Coronary artery (tissue), 2 donors: Measurements from ENCODE around the gene OGG1.

Experiments
- DNase-seq: peaks from one replicate; pipeline ENCODE4 v3.0.0-alpha.2; 2017; ENCODE audit warnings: low spot score
- H3K27ac ChIP-seq, 2 donors: fragments of 200-600 bp; sonication (generic); one replicate each; pipeline ENCODE4 v1.5.1; 2016 to 2019
- H3K4me3 ChIP-seq: fragments of 200-600 bp; sonication (generic); 2 replicates; pipeline ENCODE4 v1.5.1; 2016; ENCODE audit warnings: mild to moderate bottlenecking, moderate library complexity
- TF ChIP-seq, protein P1 (sequence below): fragments of 200-600 bp; sonication (generic); IDR thresholded peaks from one replicate; pipeline ENCODE4 v1.5.1; 2019; ENCODE audit warnings: antibody characterized with exemption

OGG1 gene

DNA sequence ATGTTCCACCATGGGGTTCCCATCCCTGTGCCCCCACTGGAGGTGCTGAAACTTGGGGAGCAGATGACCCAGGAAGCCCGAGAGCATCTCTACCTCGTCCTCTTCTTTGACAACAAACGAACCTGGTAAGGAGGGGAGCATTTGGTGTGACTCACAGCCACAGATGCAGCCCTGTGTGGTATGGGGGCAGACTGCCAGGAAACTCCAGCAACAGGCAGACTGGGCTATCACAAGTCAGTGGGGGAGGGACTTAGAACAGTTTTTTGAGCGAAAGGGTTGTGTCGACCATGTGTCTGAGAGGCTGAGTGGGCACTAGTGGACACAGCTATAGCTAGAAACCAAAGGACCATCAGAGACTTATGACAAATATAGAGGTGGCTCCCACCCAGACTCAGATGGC lies 3.4 kb upstream of the OGG1 start:
- H3K27ac ChIP-seq: no peak overlapping the region
- DNase-seq: no peak
- TF ChIP-seq, protein P1, sequence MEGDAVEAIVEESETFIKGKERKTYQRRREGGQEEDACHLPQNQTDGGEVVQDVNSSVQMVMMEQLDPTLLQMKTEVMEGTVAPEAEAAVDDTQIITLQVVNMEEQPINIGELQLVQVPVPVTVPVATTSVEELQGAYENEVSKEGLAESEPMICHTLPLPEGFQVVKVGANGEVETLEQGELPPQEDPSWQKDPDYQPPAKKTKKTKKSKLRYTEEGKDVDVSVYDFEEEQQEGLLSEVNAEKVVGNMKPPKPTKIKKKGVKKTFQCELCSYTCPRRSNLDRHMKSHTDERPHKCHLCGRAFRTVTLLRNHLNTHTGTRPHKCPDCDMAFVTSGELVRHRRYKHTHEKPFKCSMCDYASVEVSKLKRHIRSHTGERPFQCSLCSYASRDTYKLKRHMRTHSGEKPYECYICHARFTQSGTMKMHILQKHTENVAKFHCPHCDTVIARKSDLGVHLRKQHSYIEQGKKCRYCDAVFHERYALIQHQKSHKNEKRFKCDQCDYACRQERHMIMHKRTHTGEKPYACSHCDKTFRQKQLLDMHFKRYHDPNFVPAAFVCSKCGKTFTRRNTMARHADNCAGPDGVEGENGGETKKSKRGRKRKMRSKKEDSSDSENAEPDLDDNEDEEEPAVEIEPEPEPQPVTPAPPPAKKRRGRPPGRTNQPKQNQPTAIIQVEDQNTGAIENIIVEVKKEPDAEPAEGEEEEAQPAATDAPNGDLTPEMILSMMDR: no peak

DNA sequence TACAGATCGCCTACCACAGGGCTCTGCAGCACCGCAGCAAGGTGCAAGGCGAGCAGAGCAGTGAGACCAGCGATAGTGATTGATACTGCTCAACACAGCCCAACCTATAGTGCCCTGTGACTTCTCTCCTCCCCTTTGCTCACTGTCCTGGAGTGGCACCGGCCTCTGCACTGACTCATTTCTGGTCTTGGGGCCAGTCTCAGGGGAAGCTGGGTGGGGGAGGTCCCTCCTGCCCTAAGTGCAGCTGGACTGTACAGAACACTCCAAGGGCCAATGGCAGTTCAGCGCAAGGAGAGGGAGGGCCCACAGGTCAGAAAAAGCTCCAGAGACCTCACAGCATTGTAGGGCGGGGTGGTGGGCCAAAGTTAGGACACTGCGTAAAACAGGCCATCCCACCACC lies 2.5 kb upstream of the OGG1 start:
- DNase-seq: no peak
- Histone ChIP-seq H3K4me3 (no peak overlapping the region), H3K27ac (no peak overlapping the region)
- TF ChIP-seq, protein P1: no peak

More for the DNA sequence above, 3.4 kb upstream of the OGG1 start:
- H3K4me3 ChIP-seq: no peak overlapping the region

- TF ChIP-seq, protein P1: no peak
- no peak overlapping the region for H3K27ac ChIP-seq
- no peak overlapping the region for H3K4me3 ChIP-seq
- no peak for DNase-seq
Measured at GRCh38 chr3:9748031-9748430, 1.7 kb upstream of the OGG1 start.

DNA sequence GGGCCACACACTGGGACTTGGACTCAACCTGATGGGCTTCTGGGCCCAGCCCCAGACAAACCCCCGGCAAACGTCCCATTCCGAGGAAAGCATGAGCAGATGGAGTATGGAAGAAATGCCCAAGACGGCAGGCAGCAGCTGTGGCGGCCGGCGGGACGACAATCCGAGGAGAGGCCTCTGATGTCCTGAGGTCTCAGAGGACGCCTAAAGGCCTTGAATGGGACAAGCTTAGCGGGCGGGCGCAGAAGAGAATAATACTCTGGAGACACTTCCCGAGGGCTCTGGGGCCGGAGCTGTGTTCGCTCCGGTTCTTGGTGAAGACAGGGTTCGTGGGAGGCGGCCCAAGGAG lies 482 bp upstream of the OGG1 start:
- Histone ChIP-seq H3K4me3 (peak overlapping the region; percentile 77), H3K27ac (peak overlapping the region; percentile 42 to 94)
- DNase-seq: no peak
- TF ChIP-seq, protein P1: no peak

DNA sequence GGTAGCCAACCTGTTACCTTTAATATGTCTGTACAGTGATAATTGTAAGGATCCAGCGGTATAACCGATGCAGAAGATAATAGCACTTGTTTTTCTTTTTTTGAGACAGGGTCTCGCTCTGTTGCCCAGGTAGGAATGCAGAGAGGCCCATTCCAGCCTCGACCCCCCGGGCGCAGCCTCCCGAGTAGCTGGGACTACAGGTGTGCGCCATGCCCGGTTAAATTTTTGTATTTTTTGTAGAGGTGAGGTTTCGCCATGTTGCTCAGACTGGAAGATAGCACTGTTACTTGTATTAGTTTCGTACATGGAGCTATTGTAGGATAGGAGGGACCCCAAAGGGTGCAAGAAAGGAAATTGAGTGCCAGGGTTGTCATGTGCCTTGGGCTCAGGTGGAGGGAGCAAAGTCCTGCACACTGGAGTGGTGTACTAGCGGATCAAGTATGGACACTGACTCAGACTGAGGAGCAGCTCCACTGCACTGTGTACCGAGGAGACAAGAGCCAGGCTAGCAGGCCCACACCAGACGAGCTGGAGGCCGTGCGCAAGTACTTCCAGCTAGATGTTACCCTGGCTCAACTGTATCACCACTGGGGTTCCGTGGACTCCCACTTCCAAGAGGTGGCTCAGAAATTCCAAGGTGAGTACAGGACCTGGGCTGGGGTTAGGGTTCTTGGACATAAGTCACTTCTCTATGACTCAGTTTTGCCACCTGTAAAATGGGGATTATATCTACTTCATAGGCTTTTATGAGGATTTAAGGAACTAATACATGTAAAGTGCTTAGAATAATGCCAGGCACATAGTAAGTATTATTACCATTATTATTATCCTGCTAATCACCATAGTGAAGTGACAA lies 1.0 kb downstream of the OGG1 start:
- TF ChIP-seq, protein P1: no peak
- no peak for DNase-seq
- Histone ChIP-seq H3K4me3 (peak overlapping the region; percentile 77), H3K27ac (peak overlapping the region; percentile 42 to 94)

DNA sequence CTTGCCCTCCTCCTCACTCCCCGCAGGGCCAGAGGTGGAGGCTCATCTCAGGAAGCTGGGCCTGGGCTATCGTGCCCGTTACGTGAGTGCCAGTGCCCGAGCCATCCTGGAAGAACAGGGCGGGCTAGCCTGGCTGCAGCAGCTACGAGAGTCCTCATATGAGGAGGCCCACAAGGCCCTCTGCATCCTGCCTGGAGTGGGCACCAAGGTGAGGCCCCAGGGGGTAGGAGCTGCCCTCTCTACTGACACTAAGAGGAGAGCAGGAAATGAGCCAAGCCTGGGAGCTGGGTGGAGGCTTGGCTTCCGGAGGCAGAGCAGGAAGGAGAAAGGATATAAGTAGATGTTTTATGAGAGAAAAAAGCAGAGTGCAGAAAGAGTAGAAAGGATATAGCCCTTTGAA lies 4.9 kb downstream of the OGG1 start:
- TF ChIP-seq, protein P1: no peak
- DNase-seq: no peak
- H3K4me3 ChIP-seq: no peak overlapping the region
- peak overlapping the region in 1 of 2 donors; percentile 20 for H3K27ac ChIP-seq

DNA sequence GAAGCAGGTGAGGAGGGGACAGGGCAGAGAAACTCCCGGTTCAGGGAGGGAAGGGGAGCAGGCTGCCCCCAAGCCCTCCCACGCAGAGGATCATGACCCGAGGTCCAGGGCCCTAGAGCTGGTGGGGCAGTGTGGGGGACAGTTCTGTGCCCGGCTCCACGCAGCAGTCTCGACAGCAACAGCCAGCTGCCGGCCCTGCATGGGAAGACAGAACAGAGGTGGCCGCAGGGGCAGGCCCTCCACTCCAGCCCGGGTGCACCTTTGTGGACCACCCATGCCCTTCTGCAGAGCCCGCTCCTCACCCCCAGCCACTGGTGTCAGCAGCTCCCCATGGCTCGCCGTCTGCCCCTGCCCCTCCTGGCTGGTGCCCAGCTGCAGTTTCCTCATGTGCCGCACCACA lies 7.7 kb downstream of the OGG1 start:
- Histone ChIP-seq H3K27ac (no peak overlapping the region), H3K4me3 (no peak overlapping the region)
- TF ChIP-seq, protein P1: no peak
- DNase-seq: no peak
